SK-N-SH (cell line): ENCODE data around the gene MRPL18. TPM values are rescaled to one million over a fixed set of nuclear protein-coding genes. Genes with fewer than 3 reads are reported as not detected.

Experiments
- CTCF ChIA-PET: fragments of 300-600, 350-600 bp; formaldehyde crosslinking; extraction: SDS; loops from one replicate; lab custom pipeline; 2021; lab: Yijun Ruan, JAX
- POLR2A ChIA-PET: fragments of 350-600 bp; sonication (Branson Sonifier 250); formaldehyde crosslinking; extraction: SDS; loops from one replicate; lab custom pipeline; 2020; ENCODE audit warnings: antibody characterized with exemption, inconsistent platforms; lab: Yijun Ruan, JAX
- DNase-seq: peaks from one replicate; pipeline ENCODE4 v3.0.0; 2012
- H2AFZ ChIP-seq: fragments of 200-600 bp; sonication (generic); 2 replicates; pipeline ENCODE4 v1.8.1; 2016; ENCODE audit warnings: antibody characterized with exemption, mild to moderate bottlenecking, low read depth
- H3F3A ChIP-seq: fragments of 200-600 bp; sonication (generic); replicated peaks from 2 replicates; pipeline ENCODE3; 2016; ENCODE audit warnings: antibody characterized with exemption, mild to moderate bottlenecking; ENCODE audit not compliant: insufficient read depth
- H3K27ac ChIP-seq, 2 experiments: fragments of 200-500 bp in 1 of 2; fragments of 200-600 bp in 1 of 2; sonication (Bioruptor generic) in 1 of 2; sonication (generic), shearing (Covaris generic) in 1 of 2; 2 replicates each; pipeline versions ENCODE4 v1.5.1 to v1.6.1; 2014 to 2016; ENCODE audit warnings: low read depth in 2 of 2, inconsistent platforms in 1 of 2, low read length in 1 of 2, mild to moderate bottlenecking in 1 of 2, mixed read lengths in 1 of 2
- H3K27me3 ChIP-seq: fragments of 200-600 bp; sonication (generic), shearing (Covaris generic); 2 replicates; pipeline ENCODE4 v1.6.1; 2016; ENCODE audit warnings: mixed run types; ENCODE audit not compliant: insufficient read depth
- H3K36me3 ChIP-seq, 2 experiments: fragments of 200-500 bp in 1 of 2; fragments of 200-600 bp in 1 of 2; sonication (Bioruptor generic) in 1 of 2; sonication (generic) in 1 of 2; replicated peaks in 1 of 2; 2 replicates each; pipeline versions ENCODE3 to v1.5.1; 2014 to 2016; ENCODE audit warnings: low read length in 1 of 2, mild to moderate bottlenecking in 1 of 2; ENCODE audit not compliant: insufficient read depth in 2 of 2, control insufficient read depth in 1 of 2
- H3K4me1 ChIP-seq, 2 experiments: fragments of 200-500 bp in 1 of 2; fragments of 200-600 bp in 1 of 2; sonication (Bioruptor generic) in 1 of 2; sonication (generic), shearing (Covaris generic) in 1 of 2; 2 replicates each; pipeline versions ENCODE4 v1.5.1 to v1.6.1; 2014 to 2016; ENCODE audit warnings: low read depth in 1 of 2, low read length in 1 of 2, mixed run types in 1 of 2; ENCODE audit not compliant: insufficient read depth in 2 of 2, control insufficient read depth in 1 of 2
- H3K4me2 ChIP-seq: fragments of 200-600 bp; sonication (generic), shearing (Covaris generic); 2 replicates; pipeline ENCODE4 v1.6.1; 2017; ENCODE audit warnings: mixed run types
- H3K4me3 ChIP-seq, 2 experiments: fragments of 200-500 bp in 1 of 2; fragments of 200-600 bp in 1 of 2; sonication (Bioruptor generic) in 1 of 2; sonication (generic), shearing (Covaris generic) in 1 of 2; 2 replicates each; pipeline versions ENCODE4 v1.5.1 to v1.8.1; 2014 to 2016; ENCODE audit warnings: low read depth in 2 of 2, inconsistent platforms in 1 of 2, low read length in 1 of 2, mild to moderate bottlenecking in 1 of 2, mixed read lengths in 1 of 2, moderate library complexity in 1 of 2
- H3K79me2 ChIP-seq: fragments of 200-600 bp; sonication (generic); 2 replicates; pipeline ENCODE4 v1.8.1; 2017; ENCODE audit warnings: mild to moderate bottlenecking; ENCODE audit not compliant: insufficient read depth
- H3K9ac ChIP-seq: fragments of 200-600 bp; sonication (generic); 2 replicates; pipeline ENCODE4 v1.6.1; 2017; ENCODE audit warnings: mixed run types
- H3K9me2 ChIP-seq: fragments of 200-600 bp; sonication (generic); 2 replicates; pipeline ENCODE4 v1.6.1; 2017; ENCODE audit warnings: mixed run types
- H3K9me3 ChIP-seq: fragments of 200-600 bp; sonication (generic); 2 replicates; pipeline ENCODE4 v1.6.1; 2017; ENCODE audit warnings: mixed run types, mild to moderate bottlenecking, moderate library complexity
- H4K20me1 ChIP-seq: fragments of 200-600 bp; sonication (generic); 2 replicates; pipeline ENCODE4 v1.6.1; 2017; ENCODE audit warnings: mild to moderate bottlenecking, mixed run types; ENCODE audit not compliant: insufficient read depth
- EP300 ChIP-seq, 2 experiments: IDR thresholded peaks; 2 replicates each; pipeline versions ENCODE4 v1.4.0 to v1.6.1; 2012; ENCODE audit warnings: borderline replicate concordance in 1 of 2, low read depth in 1 of 2, low read length in 1 of 2
- EZH2phosphoT487 ChIP-seq: fragments of 200-600 bp; sonication (generic); IDR thresholded peaks from 2 replicates; pipeline ENCODE4 v1.6.1; 2017; ENCODE audit warnings: low read depth, mixed run types, mild to moderate bottlenecking, antibody characterized with exemption, moderate library complexity, borderline replicate concordance
- FOSL2 ChIP-seq: IDR thresholded peaks from 2 replicates; pipeline ENCODE4 v1.4.0; 2012; ENCODE audit warnings: low read depth, mild to moderate bottlenecking, moderate library complexity, borderline replicate concordance
- FOXJ3 ChIP-seq: sonication (generic); formaldehyde crosslinking; IDR thresholded peaks from 2 replicates; pipeline ENCODE4 v1.5.1; 2020; ENCODE audit warnings: mild to moderate bottlenecking, missing genetic modification reagents
- GABPA ChIP-seq: IDR thresholded peaks from 2 replicates; pipeline ENCODE4 v1.4.0; 2012; ENCODE audit warnings: low read depth, mild to moderate bottlenecking
- GATA2 ChIP-seq: sonication (generic); formaldehyde crosslinking; IDR thresholded peaks from 2 replicates; pipeline ENCODE4 v1.5.0; 2020; ENCODE audit warnings: mild to moderate bottlenecking, missing genetic modification reagents
- JUND ChIP-seq: IDR thresholded peaks from 2 replicates; pipeline ENCODE4 v1.4.0; 2012
- MXI1 ChIP-seq: IDR thresholded peaks from 2 replicates; pipeline ENCODE4 v1.6.1; 2012; ENCODE audit warnings: mild to moderate bottlenecking, low read depth, low read length, improper control_type of control experiment
- NRF1 ChIP-seq: IDR thresholded peaks from 2 replicates; pipeline ENCODE4 v1.6.1; 2012; ENCODE audit warnings: low read depth, mild to moderate bottlenecking, low read length
- SIN3A ChIP-seq: IDR thresholded peaks from 2 replicates; pipeline ENCODE4 v1.6.1; 2012; ENCODE audit warnings: low read depth, mild to moderate bottlenecking, low read length, moderate library complexity, borderline replicate concordance
- TEAD4 ChIP-seq: IDR thresholded peaks from 2 replicates; pipeline ENCODE4 v1.4.0; 2012; ENCODE audit warnings: mild to moderate bottlenecking, borderline replicate concordance; ENCODE audit not compliant: insufficient read depth
- WGBS: methylation state at CpG from one replicate; pipeline ENCODE4 v1.1.6; 2017; ENCODE audit warnings: low lambda C conversion rate; 5-methylcytosine and 5-hydroxymethylcytosine counted together
- polyA plus RNA-seq, 3 experiments: library from polyadenylated mRNA; depleted of rRNA; stranded (reverse); fragments of >200 nt; gene quantifications; 2 replicates each; pipeline ENCODE4 v1.2.3, GENCODE V29; 2012

MRPL18 gene
- polyA plus RNA-seq, 1 of the 3 experiments (the other 2 are of a cell fraction), result 84.4 TPM

DNA sequence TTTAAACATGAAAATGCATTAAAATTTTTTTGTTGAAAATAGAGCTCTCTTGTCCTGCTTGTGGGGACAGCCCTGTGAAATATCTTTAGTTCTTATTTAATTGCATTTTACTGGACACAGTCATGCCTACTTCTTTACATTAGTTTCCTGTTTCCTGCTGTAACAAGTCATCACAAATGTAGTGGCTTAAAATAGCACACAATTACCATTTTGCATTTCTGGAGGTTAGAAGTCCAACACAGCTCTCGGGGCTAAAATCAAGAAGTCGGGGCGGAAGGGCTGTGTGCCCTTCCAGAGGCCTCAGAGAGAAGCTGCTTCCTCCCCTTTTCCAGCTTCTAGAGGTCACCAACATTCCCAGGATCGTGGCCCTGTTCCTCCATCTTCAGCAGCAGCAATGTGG, 39.3 kb downstream of the MRPL18 start:
- CTCF ChIA-PET, result interaction anchor here (1.0 kb wide), 1 partner anchor 34 kb away, joined by 3 read pairs; no protein-coding TSS in a partner anchor
- POLR2A ChIA-PET, result no interaction called here
- Histone ChIP-seq H3K4me1 (no peaks in the 10 kb centered on the region), H3K9ac (no peak overlapping the region), H3K4me3 (no peak overlapping the region), H3K4me2 (no peak overlapping the region), H3K9me3 (no peaks in the 10 kb centered on the region), H3K27me3 (no peaks in the 10 kb centered on the region), H3F3A (no peaks in the 10 kb centered on the region), H2AFZ (peak overlapping the region; percentile 35; the same call in 1 of the 2 replicates), H4K20me1 (no peaks in the 10 kb centered on the region), H3K36me3 (no peaks in the 10 kb centered on the region), H3K9me2 (no peaks in the 10 kb centered on the region), H3K79me2 (no peaks in the 10 kb centered on the region), H3K27ac (no peak overlapping the region)
- DNase-seq, result no peak
- 64% methylated on average over 4 of the region's 4 CpGs for WGBS
- no peak for TF ChIP-seq GATA2
- TF ChIP-seq EZH2phosphoT487, result no peak
- no peak for TF ChIP-seq TEAD4

- Histone ChIP-seq H4K20me1 (no peaks in the 10 kb centered on the region), H3K27ac (no peak overlapping the region), H3K27me3 (no peaks in the 10 kb centered on the region; the same call in 1 of the 2 replicates), H3K4me3 (no peak overlapping the region), H3K9ac (no peak overlapping the region), H3K4me2 (no peak overlapping the region), H3K79me2 (no peaks in the 10 kb centered on the region), H3K9me2 (no peaks in the 10 kb centered on the region), H3F3A (no peaks in the 10 kb centered on the region), H2AFZ (no peak overlapping the region), H3K4me1 (no peaks in the 10 kb centered on the region), H3K36me3 (no peaks in the 10 kb centered on the region), H3K9me3 (no peaks in the 10 kb centered on the region)
- ChIA-PET POLR2A (no interaction called here), CTCF (interaction anchor here (1.0 to 1.5 kb wide), 2 partner anchors 9 to 32 kb away, joined by 3 to 4 read pairs; no protein-coding TSS in a partner anchor)
- TF ChIP-seq SIN3A (no peak), MXI1 (no peak), GATA2 (no peak), FOXJ3 (CRISPR knock-in tag) (no peak), TEAD4 (no peak), EZH2phosphoT487 (no peak), FOSL2 (no peak), JUND (no peak), NRF1 (no peak)
- DNase-seq, result no peak
- WGBS, result 68% methylated on average over 9 of the region's 11 CpGs
Measured at GRCh38 chr6:159830501-159831372, 40.5 kb downstream of the MRPL18 start.

- DNase-seq, result no peak
- Histone ChIP-seq H3K27me3 (no peaks in the 10 kb centered on the region; the same call in 1 of the 2 replicates), H3K9ac (no peak overlapping the region), H3K36me3 (no peaks in the 10 kb centered on the region), H3K9me2 (no peaks in the 10 kb centered on the region), H3K4me1 (no peaks in the 10 kb centered on the region), H3K9me3 (no peaks in the 10 kb centered on the region), H3K4me2 (no peak overlapping the region), H3K4me3 (no peak overlapping the region), H3F3A (no peaks in the 10 kb centered on the region), H3K79me2 (no peaks in the 10 kb centered on the region), H4K20me1 (no peaks in the 10 kb centered on the region), H3K27ac (no peak overlapping the region), H2AFZ (no peak overlapping the region)
- CTCF ChIA-PET, result interaction anchor here (1.5 kb wide), 1 partner anchor 9 kb away, joined by 4 read pairs; no protein-coding TSS in a partner anchor
- POLR2A ChIA-PET, result no interaction called here
- 64% methylated on average over 4 of the region's 4 CpGs for whole genome bisulfite sequencing
- no peak for TF ChIP-seq GABPA
- no peak for TF ChIP-seq EP300 (IDR thresholded peaks at IDR 0.05; ENCODE audit: borderline replicate concordance in 1 of 2, low read depth in 1 of 2, low read length in 1 of 2)
Measured at GRCh38 chr6:159831373-159831679, 41.1 kb downstream of the MRPL18 start.
